GM18511 (cell line): ENCODE data around the gene SPINK1.
"Not testable (repeated sequence)": the region's sequence is repeated elsewhere in the genome, so short reads cannot be mapped to it uniquely, and the experiment has no call there.

ENCODE experiments used
- ATAC-seq: cut with Tn5 transposase; IDR thresholded peaks from one replicate; pipeline ENCODE4 v1.9.1; 2021; ENCODE audit warnings: mild to moderate bottlenecking, moderate library complexity; ENCODE audit not compliant: unreplicated experiment

SPINK1 gene, protein sequence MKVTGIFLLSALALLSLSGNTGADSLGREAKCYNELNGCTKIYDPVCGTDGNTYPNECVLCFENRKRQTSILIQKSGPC

DNA sequence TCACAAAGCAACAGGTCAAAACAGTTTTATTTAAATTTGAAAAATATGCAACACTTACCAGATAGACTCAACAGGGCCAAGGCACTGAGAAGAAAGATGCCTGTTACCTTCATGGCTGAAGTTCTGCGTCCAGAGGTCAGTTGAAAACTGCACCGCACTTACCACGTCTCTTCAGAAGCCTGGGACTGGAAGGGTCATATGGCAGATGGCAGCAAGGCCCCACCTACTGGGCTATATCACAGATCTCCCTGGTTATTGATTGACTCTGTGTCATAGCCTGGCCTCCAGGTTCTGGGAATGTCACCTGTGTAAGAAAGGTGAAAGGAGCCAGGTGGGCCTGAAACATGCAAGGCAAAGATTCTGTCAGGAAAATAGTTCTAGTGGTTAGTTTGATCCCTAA is at the start of gene SPINK1:
TSS of gene SPINK1 (minus strand) at position 207 of the 400 bp plus-strand sequence. CDS start at position 113, 94 bp downstream.
- no peak for ATAC-seq

DNA sequence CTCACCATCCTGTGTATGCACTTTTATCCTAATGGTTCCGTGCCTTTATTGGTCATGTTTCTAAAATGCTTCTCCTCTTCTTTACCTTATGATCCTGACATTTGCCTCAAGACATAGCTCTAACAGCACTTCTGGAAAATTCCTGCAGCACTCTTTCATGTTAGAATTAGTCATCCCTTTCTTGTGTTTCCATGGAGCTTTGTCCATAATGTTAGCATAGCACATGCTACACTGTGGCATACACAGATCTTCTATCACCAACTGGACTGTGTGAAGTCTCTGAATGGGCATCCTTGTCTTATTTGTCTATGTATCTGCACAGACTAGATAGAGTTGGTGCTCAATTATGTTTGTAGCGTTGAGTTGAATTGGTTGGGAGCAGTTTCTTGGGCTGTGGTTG is 49.0 kb upstream of the SPINK1 start:
- ATAC-seq = no peak

DNA sequence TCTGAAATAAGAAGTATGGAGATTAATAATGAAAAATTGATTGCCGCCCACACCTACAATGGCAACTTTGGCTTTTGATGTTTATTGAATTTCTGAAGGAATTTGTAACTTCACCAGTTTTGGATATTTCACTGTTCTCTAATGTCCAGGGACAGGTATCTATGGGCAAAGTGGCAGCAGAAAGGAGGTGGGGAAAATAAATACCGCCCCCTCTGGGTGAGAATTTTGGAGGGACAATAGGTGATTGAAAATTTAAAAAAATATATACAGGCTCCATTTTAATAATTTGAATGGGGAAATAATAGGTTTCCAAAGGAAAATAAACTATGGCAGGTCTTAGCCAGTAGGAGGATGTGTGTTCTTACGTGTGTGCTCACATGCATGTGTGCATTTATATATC is 48.3 kb upstream of the SPINK1 start:
- ATAC-seq = no peak

DNA sequence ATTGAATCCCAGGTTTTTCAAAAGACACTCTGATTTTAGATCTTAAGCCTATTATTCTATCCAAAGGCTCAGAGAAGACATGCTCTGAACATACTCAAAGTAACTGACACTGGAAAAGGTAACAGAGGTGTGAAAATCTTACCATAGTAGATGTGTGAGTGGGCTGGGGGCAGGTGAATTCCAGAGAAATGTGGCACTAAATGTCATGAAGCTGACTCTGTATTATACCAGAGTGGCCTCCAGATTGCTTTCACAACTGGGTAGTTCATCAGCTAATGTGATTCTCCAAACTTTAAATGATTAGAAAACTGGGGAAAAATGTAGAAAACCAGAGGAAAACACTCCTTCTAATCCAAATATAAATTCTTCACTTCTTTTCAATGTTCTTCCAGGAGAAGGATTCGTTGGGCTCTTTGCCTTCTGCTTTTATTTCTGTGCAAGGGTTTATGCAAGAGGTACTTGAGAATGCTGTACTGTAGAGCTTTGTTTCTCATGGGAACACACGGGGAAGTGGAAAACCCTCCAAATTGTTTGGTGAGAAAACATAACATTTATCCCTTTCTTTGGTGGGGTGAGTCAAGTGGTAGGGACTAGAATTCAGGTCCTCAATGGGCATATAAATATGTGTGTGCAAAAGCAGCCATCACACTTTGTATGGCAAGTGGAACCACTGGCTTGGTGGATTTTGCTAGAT is 46.7 kb upstream of the SPINK1 start, which contains the start of gene SCGB3A2:
TSS of gene SCGB3A2 (plus strand) at position 646 of the 694 bp plus-strand sequence. CDS start 93 bp downstream, outside the sequence.
- ATAC-seq = no peak

DNA sequence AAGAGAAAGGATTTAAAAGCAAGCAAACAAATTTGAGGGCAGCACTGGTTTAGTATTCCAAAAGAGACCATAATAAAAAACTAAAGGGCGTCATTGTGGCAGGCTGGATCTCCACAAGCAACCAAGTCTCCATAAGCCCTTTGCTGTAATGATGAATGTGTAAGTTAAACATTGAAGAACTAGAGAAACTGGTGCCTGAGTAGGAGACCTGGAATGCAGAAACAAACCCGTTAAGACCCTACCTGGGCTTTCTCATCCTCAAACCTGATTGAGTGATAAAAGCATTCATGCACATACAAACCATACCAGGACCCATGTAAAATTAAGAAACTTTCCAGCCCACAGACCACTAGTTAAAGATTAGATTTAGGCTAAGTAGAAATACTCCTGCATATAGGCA is 45.2 kb upstream of the SPINK1 start:
- no peak for ATAC-seq

DNA sequence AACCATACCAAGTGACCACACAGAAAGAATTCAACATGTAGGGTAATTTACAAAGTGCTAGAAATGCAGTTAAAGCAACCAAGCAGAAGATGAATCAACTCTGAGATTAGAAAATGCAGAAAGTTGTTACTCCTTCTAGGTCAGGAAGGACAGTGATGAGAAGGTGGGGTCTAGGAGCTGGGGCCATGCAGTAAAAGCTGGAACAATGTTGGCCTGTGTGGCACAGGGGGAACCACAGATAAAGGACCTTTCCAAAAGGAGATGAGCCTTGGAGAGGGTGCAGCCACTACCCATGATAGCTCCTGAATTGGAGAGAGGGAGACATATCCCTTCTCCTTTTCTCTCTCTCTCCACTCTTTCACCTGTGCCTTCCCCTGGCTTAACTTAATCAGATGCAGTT is 44.7 kb upstream of the SPINK1 start:
- no peak for ATAC-seq

DNA sequence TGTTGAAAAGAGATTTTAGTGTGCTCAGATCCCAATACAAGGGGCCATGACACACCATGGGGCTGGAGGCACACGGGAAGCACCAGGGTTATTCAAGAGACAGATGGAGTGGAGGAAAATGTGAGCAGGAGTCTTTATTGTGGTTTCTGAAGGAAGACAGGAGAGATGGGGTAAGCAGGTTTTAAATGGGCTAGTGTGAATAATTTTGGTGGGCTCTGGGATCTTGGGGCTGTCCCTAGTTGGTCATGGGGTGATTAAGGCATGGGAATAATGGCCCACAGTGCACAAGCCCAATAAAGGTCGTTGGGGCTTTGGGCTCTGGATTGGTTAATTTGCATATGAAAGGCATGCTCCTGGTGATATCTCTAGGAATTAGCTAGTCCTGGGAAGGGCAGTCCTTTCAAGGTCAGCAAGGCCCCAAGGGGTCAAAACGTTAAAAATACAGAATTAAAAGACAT is 43.5 kb upstream of the SPINK1 start:
- ATAC-seq = no peak

DNA sequence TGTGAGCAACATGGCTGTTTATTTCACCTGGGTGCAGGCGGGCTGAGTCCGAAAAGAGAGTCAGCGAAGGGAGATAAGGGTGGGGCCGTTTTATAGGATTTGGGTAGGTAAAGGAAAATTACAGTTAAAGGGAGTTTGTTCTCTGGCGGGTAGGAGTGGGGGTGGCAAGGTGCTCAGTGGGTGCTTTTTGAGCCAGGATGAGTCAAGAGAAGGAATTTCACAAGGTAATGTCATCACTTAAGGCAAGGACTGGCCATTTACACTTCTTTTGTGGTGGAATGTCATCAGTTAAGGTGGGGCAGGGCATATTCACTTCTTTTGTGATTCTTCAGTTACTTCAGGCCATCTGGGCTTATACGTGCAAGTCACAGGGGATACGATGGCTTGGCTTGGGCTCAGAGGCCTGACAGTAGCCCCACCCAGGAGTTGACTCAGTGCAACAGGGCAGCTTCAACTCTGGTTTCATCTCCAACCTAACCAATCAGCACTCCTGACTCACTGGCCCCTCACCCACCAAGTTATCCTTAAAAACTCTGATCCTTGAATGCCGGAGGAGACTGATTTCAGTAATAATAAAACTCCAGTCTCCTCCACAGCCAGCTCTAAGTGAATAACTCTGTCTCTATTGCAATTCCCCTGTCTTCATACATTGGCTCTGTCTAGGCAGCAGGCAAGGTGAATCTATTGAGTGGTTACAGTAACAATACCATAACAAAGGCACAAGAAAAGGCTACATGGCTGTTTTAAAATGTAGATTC is 42.8 kb upstream of the SPINK1 start:
- not testable (repeated sequence) for ATAC-seq

DNA sequence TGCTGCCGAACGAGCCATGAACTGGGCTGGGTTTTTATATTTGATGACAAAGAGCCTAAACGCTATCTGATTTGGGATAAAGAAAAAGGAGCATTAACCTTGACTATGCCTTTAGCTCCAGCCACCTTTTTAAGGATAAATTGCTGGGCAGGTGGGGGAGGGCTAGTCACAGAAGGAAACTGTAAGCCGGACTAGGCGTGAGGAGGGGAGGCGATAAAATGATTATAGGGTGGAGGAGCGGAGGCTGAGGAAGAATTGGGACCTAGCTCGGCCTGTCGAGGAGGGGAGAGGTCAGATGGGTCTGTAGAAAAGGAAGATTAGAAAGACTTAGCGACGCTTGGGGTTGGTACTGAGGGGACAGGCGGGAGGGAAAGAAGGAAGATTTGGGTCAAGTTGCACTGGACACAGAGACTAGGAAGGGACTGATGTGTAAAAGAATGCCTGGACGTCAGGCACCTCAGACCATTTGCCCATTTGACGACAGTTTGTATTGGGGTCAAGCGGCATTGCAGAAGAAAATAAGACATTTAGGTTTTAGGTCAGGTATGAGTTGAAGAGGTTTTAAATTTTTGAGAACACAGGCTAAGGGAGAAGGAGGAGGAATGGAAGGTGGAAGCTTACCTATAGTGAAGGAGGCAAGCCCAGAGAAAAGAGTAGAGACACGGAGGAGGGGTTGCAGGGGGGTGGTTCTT is 41.4 kb upstream of the SPINK1 start:
- ATAC-seq = not testable (repeated sequence)

DNA sequence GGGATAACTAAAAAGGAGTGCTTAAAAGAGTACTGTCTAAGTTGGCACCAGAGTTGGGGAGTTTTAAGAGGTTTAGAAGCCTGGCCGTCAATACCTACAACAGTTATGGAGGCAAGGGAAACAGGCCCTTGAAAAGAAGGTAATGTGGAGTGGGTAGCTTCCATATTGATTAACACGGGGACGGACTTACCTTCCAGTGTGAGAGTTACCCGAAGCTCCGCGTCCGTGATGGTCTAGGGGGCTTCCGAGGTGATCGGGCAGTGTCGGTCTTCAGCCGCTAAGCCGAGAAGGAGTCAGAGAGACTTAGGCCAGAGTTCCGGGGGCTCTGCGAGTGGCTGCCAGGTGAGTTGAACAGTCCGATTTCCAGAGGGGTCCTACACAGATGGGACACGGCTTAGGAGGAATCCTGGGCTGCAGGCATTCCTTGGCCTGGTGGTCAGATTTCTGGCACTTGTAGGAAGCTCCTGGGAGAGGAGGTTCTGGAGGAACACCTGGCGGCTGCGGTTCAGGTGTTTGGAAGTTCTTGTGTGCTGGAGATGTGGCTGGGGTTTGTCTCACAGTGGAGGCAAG is 40.6 kb upstream of the SPINK1 start:
- ATAC-seq = not testable (repeated sequence)

DNA sequence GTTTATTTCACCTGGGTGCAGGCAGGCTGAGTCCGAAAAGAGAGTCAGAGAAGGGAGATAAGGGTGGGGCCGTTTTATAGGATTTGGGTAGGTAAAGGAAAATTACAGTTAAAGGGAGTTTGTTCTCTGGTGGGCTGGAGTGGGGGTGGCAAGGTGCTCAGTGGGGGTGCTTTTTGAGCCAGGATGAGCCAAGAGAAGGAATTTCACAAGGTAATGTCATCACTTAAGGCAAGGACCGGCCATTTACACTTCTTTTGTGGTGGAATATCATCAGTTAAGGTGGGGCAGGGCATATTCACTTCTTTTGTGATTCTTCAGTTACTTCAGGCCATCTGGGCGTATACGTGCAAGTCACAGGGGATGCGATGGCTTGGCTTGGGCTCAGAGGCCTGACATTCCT is 38.4 kb upstream of the SPINK1 start:
- ATAC-seq = not testable (repeated sequence)

DNA sequence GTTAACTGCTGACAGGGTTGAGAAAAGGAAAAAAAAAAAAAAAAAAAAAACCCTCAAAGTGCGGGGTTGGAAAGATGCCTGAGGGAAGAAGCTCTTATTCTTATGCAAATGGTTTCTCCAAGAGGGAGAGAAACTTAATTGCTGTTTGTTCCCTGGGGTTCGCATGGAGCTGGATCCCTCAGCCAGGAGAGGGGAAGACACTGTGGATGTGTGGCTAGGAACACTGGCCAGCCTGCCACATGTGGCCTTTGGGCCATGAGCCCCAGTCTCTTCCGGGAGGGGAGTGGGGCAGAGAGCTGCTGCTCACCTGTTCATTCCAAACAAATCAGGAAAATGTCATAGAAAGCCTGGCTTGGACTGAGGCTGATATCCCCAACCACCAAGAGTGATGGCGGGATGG is 37.6 kb upstream of the SPINK1 start:
- no peak for ATAC-seq

DNA sequence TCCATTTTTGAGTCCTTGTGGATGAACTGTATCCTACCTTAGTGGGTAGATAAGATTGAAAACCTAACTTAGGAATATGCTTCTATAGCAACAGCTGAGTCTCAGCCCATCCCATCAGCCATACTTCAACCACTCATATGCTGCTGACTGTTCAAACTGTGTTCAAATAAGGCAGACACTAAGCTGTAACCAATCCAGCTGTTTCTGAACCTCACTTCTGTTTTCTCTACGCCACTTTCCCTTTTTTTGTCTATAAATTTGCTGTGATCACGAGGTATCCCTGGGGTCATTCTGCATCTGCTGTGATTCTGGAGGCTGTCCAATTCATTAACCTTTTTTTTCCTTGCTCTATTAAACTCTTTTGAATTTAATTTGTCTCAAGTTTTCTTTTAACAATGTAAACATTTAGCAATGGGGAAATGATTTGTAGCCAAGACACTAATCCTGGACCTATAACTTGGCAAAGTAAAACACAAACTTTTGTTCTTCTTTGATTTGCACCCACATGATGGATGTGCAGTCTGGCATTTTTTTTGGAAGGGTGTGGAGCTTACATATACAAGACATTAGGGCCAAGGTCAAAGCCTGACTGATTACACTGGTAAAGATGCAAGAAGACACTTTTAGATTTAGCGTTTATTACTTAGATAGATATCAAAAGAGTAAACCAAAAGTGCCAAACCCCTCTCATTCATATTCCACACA is 32.1 kb upstream of the SPINK1 start:
- no peak for ATAC-seq

DNA sequence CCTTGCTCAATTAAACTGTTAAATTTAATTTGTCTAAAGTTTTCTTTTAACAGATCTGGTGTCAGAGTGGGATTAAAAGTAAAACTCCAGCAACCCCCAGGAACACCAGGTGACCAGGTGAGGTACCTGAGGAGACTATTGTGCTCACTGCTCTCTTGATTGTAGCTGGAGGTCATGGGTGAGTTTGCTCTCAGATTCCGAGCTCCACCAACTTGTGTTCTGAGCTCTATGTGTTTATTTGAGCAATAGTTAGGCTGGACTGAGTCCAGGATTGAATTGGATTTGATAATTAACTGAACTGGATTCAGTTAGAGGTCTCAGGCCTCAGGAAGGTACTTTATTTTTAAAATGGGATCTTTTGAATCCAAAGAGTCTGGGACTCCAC is 29.2 kb upstream of the SPINK1 start:
- ATAC-seq = no peak

DNA sequence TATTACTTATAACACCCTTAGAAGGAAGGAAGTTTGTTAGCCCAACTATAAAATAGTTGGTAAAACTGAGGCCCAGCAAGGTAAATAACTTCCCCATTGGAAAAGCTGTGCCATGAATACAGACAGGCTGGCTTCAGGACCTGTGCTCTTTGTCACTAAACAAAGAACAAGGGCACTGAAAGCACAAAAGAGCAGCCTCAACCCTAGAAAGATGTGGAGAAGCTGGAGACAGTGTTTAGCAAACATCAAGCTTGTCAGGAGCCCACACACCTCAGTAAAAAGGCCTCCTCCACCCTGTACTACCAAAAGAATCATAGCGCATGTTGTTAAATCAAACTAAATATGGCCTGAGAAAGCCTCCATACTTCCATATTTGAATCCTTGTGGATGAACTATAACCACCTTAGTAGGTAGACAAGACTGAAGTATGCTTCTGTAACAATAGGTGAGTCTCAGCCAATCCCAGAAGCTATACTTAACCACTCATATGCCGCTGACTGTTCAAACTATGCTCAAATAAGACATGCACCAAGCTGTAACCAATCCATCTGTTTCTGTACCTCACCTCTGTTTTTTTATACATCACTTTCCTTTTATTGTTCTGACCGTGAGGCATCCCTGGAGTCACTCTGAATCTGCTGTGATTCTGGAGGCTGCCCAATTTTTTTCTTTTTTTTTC is 28.6 kb upstream of the SPINK1 start:
- no peak for ATAC-seq

DNA sequence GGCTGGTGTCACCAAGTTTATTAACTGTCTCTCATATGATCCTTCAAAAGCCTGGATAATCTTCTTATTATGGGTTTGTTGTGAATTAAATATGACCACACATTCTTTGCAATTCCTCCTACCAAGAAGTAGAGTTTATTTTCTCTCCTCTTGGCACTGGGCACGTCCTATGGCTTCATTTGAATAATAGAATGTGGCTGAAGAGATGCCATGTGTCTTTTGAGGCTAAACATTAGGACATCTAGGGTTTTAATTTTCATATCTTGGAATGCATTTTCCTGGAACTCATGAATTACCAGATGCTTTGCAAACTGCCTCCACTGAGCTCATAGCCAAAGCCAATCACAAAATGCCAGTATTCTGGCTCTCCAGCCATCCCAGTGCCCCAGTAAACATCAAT is 27.1 kb upstream of the SPINK1 start:
- ATAC-seq = no peak

DNA sequence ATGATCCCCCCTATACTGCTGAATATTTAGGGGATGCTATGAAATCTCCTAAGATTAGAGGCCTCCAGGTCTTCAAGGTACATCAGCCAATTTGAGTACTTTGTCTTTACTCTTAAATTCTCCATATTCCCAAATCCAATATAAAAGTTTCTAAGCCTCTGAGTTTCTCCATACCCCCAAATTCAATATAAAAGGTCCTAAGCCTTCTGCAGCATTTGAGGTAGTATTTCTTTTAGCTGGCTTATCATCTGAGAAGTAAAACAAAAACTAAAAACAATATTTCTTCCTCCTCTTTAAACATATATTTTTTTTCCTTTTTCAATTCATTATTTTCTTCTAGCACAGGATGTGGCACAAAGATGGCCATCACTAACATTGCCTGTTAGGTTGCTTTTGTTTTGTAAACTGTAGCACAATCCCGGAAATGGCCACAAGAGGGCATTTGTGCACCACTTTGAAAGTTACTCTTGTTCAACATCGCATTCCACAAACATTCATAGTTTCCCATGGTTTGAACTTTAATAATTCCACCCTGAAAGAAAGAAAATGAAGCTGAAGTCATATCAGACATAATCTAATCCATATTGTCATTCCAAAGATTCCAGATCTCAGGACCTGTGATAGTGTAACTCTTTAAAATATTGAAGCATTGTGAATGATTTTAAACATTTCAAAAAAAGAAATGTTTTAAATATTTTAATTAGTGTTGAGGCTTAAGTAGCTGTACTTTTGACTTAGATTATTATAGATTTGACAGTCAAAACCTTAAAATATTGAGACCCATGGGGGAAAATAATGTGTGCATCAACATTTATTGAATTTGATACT is 26.0 kb upstream of the SPINK1 start:
- ATAC-seq = peak; percentile 92

DNA sequence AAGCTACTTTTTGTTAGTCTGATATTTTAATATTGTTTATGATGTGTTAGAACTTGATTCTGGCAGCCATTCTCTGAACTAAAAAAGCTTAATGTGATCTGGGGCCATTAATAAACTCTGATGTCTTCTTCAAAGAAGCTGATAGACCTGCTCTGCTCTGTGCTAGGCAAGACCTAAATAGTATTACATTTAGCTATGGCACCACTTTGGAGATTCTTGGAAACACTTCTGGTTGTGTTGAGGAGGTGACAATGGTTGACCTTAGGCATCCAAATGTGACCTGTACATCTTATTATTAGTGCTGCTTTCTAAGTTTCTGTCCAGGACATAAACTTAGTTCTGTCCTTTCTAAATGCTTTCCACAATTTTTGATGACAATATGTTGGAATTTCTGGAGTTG is 25.3 kb upstream of the SPINK1 start:
- no peak for ATAC-seq

DNA sequence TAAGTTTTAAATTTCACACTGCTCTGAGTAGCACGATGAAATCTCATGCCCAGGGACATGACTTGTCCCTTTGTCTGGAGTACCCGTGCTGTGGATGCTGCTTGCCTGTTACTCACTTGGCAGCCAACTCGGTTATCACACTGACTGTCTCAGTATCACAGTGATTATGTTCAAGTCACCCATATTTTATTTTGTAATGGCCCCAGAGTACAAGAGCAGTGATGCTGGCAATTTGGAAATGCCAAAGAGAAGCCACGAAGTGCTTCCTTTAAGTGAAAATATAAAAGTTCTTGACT is 24.3 kb upstream of the SPINK1 start:
- no peak for ATAC-seq
